ENCODE measurements around the gene TMEM208. TPM values are rescaled to one million over a fixed set of nuclear protein-coding genes. Genes with fewer than 3 reads are reported as not detected.

Gene TMEM208
- total RNA-seq (2022; extraction: Qiagen RNA extraction; ENCODE audit: low read depth), result 82.5 to 101 TPM (median 88.7 TPM) in 5 replicates

DNA sequence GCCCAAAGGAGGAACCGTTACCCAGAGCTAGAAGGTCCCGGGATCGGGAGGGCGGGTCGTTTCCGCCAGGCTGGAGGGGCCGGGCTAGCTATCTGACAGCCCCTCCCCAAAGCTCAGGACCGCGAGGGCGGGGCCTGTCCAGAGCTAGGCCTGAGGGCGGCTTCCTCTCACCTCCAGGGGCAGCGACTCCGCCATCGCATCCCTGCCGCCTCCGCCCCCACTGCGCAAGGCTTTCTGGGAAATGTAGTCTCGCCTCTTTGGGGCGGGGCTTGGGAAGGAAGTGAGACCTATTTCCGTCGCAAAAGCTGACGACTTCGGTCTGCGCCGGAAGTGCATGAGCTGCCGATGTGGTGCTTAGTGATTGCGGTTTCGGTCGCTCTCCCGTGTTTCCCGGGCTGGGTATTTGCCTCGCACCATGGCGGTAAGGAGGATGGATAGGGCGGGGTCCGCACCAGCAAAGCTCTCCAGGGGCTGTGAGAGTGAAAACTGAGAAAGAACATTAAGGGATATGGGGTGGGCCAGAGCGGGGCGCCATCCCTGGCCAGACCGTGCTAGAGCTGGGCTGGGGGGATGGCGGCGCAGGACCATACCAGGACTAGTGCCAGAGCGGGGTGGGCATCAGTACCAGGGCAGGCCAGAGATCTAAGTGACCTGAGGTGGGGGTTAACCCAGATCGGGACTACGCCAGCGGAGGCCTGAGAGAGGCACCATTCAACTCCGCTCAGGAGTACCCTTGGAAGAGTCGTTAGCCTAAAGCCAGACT is at the start of gene TMEM208:
Gene TMEM208, plus strand, starts transcription at position 327 of the 763 bp plus-strand sequence. Its CDS starts 89 bp downstream, at position 416.

GRCh38 chr16:67183627-67184452 is 43.1 kb upstream of the TMEM208 start, which contains the start of gene MATCAP1:
TSS of gene MATCAP1 (minus strand) at chr16:67183963. CDS start at chr16:67180610, 3,353 bp downstream.

GRCh38 chr16:67190041-67190440 is 36.9 kb upstream of the TMEM208 start, which contains the start of gene EXOC3L1:
TSS of gene EXOC3L1 (minus strand) at chr16:67190136. CDS start at chr16:67189676, 460 bp downstream.

GRCh38 chr16:67191995-67192681 is 34.8 kb upstream of the TMEM208 start, which contains the start of gene E2F4:
TSS of gene E2F4 (plus strand) at chr16:67192155. CDS start at chr16:67192228, 73 bp downstream.

GRCh38 chr16:67199011-67199807 is 27.7 kb upstream of the TMEM208 start, which contains the start of gene ELMO3:
TSS of gene ELMO3 (plus strand) at chr16:67199131. CDS start at chr16:67199327, 196 bp downstream.

DNA sequence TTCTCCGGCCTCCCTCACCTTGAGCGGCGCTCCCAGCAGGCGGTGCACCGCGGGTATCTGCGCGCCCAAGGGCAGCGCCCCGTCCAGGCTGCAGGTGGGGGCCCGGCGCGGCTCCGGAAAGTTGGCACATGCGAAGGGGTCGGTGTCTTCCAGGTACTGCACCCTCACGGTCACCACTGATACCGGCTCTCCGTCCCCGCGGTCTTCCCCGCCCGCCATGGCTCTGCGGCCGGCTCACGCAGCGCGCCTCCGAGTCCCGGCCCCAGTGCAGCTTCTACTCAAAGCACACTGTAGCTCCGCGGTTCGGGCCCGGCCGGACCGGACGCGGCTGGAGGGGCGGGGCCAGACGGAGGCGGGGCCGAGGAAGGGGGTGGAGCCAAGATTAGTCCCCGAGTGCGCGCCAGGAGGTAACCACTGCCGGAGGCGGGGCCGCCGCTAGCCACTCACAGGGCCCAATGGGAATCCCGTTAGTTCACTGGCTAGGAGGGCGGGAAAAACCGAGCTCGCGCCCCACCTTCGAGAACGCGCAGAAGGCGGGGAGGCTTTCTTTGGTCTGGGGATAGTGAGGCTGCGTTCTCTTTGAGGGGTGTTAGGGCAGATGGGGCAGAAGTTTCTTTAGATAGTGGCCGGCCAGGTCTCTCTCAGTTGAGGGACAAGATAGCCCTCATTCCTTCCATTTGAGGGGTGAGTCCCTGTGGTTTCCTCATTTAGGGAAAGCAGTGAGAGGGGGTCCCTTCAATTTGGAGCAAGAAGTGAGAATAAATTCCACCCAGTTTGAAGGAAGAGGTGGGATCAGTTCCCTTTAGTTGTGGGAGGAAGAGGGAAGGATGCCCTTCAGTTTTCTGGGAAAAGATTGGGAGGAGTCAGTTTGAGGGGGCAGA is 20.5 kb downstream of the TMEM208 start, which contains the start of gene FHOD1:
Gene FHOD1, minus strand, starts transcription at position 290 of the 881 bp plus-strand sequence. Its CDS starts 71 bp downstream, at position 219.

DNA sequence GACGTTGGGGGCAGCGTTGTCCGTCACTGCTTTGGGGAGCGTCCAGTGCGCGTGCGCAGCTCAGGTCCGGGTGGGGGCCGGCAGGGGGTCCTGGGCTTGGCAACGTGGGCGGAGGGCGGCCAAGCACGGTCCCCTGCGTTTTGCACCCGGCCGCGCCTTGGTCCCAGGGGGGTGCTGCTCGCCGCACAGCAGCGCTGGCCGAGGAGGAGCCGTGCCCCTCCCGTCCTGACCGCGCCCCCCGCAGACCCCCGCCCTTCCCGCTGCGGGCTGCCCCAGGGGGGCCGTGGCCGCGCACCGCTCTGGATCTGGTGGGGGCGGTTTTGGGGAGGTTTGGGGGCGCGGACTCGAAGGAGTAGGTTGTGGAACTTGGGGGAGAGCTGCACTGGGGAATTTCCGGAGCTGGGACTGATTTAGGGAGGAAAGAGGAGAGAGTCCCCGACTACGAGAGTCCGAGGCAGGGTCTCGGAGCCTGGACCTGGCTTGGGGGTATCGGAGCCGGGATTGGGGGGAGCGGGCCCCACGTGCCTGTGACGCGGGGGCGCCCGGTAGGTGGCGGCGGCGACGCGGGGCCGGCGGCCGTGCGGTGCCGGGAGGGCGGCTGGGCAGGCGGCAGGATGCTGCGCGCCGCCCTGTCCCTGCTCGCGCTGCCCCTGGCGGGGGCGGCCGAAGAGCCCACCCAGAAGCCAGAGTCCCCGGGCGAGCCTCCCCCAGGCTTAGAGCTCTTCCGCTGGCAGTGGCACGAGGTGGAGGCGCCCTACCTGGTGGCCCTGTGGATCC is 21.7 kb downstream of the TMEM208 start, which contains the start of gene SLC9A5:
Gene SLC9A5, plus strand, starts transcription at position 579 of the 777 bp plus-strand sequence. Its CDS starts 36 bp downstream, at position 615.

Other genes with a start within 250 kb of the TMEM208 start
- 1.2 to 2.1 TPM (median 1.7 TPM) in 5 replicates for gene CES4A, start 238.5 kb upstream of the TMEM208 start, total RNA-seq (2022; extraction: Qiagen RNA extraction; ENCODE audit: low read depth)
- 49.8 to 56.1 TPM (median 50.4 TPM) in 5 replicates for gene CBFB, start 198.0 kb upstream of the TMEM208 start, total RNA-seq (2022; extraction: Qiagen RNA extraction; ENCODE audit: low read depth)
- 24.2 to 27.0 TPM (median 25.3 TPM) in 5 replicates for gene PHAF1, start 117.2 kb upstream of the TMEM208 start, total RNA-seq (2022; extraction: Qiagen RNA extraction; ENCODE audit: low read depth)
- 6.2 to 8.7 TPM (median 7.8 TPM) in 5 replicates for gene B3GNT9, start 76.1 kb upstream of the TMEM208 start, total RNA-seq (2022; extraction: Qiagen RNA extraction; ENCODE audit: low read depth)
- 14.3 to 19.1 TPM (median 18.5 TPM) in 5 replicates for gene TRADD, start 67.2 kb upstream of the TMEM208 start, total RNA-seq (2022; extraction: Qiagen RNA extraction; ENCODE audit: low read depth)
- gene FBXL8, start 67.2 kb upstream of the TMEM208 start, total RNA-seq (2022; extraction: Qiagen RNA extraction; ENCODE audit: low read depth), result 6.1 to 10.3 TPM (median 7.8 TPM) in 5 replicates
- gene HSF4, start 62.4 kb upstream of the TMEM208 start, total RNA-seq (2022; extraction: Qiagen RNA extraction; ENCODE audit: low read depth), result 10.6 to 19.1 TPM (median 15.0 TPM) in 5 replicates
- 38.3 to 52.2 TPM (median 50.1 TPM) in 5 replicates for gene NOL3, start 56.6 kb upstream of the TMEM208 start, total RNA-seq (2022; extraction: Qiagen RNA extraction; ENCODE audit: low read depth)
- 4.0 to 7.4 TPM (median 5.9 TPM) in 5 replicates for gene MATCAP1, start 43.2 kb upstream of the TMEM208 start, total RNA-seq (2022; extraction: Qiagen RNA extraction; ENCODE audit: low read depth)
- 0.03 to 0.14 TPM (median 0.05 TPM) in 4 of 5 replicates, not detected in the other for gene EXOC3L1, start 37.0 kb upstream of the TMEM208 start, total RNA-seq (2022; extraction: Qiagen RNA extraction; ENCODE audit: low read depth)
- 81.8 to 102 TPM (median 93.3 TPM) in 5 replicates for gene E2F4, start 35.0 kb upstream of the TMEM208 start, total RNA-seq (2022; extraction: Qiagen RNA extraction; ENCODE audit: low read depth)
- 0.87 to 1.7 TPM (median 1.3 TPM) in 5 replicates for gene ELMO3, start 28.0 kb upstream of the TMEM208 start, total RNA-seq (2022; extraction: Qiagen RNA extraction; ENCODE audit: low read depth)
- 37.1 to 55.5 TPM (median 49.9 TPM) in 5 replicates for gene FHOD1, start 20.4 kb downstream of the TMEM208 start, total RNA-seq (2022; extraction: Qiagen RNA extraction; ENCODE audit: low read depth)
- gene SLC9A5, start 21.8 kb downstream of the TMEM208 start, total RNA-seq (2022; extraction: Qiagen RNA extraction; ENCODE audit: low read depth), result 1.1 to 1.8 TPM (median 1.7 TPM) in 5 replicates
- gene PLEKHG4, start 52.4 kb downstream of the TMEM208 start, total RNA-seq (2022; extraction: Qiagen RNA extraction; ENCODE audit: low read depth), result 13.3 to 19.0 TPM (median 18.7 TPM) in 5 replicates
- 0.20 to 0.37 TPM (median 0.28 TPM) in 4 of 5 replicates, not detected in the other for gene KCTD19, start 99.6 kb downstream of the TMEM208 start, total RNA-seq (2022; extraction: Qiagen RNA extraction; ENCODE audit: low read depth)
- 0.23 to 0.48 TPM (median 0.23 TPM) in 3 of 5 replicates, not detected in the others for gene LRRC36, start 99.7 kb downstream of the TMEM208 start, total RNA-seq (2022; extraction: Qiagen RNA extraction; ENCODE audit: low read depth)
- gene TPPP3, start 166.4 kb downstream of the TMEM208 start, total RNA-seq (2022; extraction: Qiagen RNA extraction; ENCODE audit: low read depth), result 10.2 to 14.4 TPM (median 12.0 TPM) in 5 replicates
- 5.3 to 6.9 TPM (median 6.3 TPM) in 5 replicates for gene ZDHHC1, start 189.3 kb downstream of the TMEM208 start, total RNA-seq (2022; extraction: Qiagen RNA extraction; ENCODE audit: low read depth)
- 0.64 to 2.0 TPM (median 1.7 TPM) in 5 replicates for gene HSD11B2, start 204.0 kb downstream of the TMEM208 start, total RNA-seq (2022; extraction: Qiagen RNA extraction; ENCODE audit: low read depth)

All from A549 treated with DMSO at 1 μM for 4 hours (cell line).